Liver (tissue), 9 donors: ENCODE measurements around the gene MTHFD2L. TPM values are rescaled to one million over a fixed set of nuclear protein-coding genes. Genes with fewer than 3 reads are reported as not detected.

ENCODE experiments used
- DNase-seq: peaks from one replicate; pipeline ENCODE4 v3.0.0-alpha.2; 2017; ENCODE audit warnings: low spot score
- H3K27ac ChIP-seq, 2 donors: one replicate each; pipeline ENCODE4 v1.7.0; 2013; ENCODE audit warnings: inconsistent platforms in 2 of 2, low read length in 2 of 2, control low read depth in 1 of 2, low read depth in 1 of 2, mild to moderate bottlenecking in 1 of 2
- H3K27me3 ChIP-seq, 4 donors: one replicate each; pipeline versions ENCODE4 v1.6.1 to v1.7.0; 2013; ENCODE audit warnings: low read length in 3 of 4, inconsistent platforms in 1 of 4, mild to moderate bottlenecking in 1 of 4, moderate library complexity in 1 of 4; ENCODE audit not compliant: control insufficient read depth in 4 of 4, insufficient read depth in 4 of 4
- H3K36me3 ChIP-seq, 4 donors: one replicate each; pipeline versions ENCODE4 v1.6.1 to v1.7.0; 2013; ENCODE audit warnings: low read length in 3 of 4, mild to moderate bottlenecking in 3 of 4, low read depth in 1 of 4, moderate library complexity in 1 of 4; ENCODE audit not compliant: control insufficient read depth in 4 of 4, insufficient read depth in 3 of 4
- H3K4me1 ChIP-seq, 4 donors: one replicate each; pipeline versions ENCODE4 v1.6.1 to v1.7.0; 2013; ENCODE audit warnings: low read length in 3 of 4, mild to moderate bottlenecking in 3 of 4, moderate library complexity in 1 of 4; ENCODE audit not compliant: control insufficient read depth in 4 of 4, insufficient read depth in 4 of 4
- H3K4me3 ChIP-seq, 3 donors: one replicate each; pipeline versions ENCODE4 v1.6.1 to v1.7.0; 2013; ENCODE audit warnings: low read length in 3 of 3, control low read depth in 1 of 3, low read depth in 1 of 3, mild to moderate bottlenecking in 1 of 3
- H3K9ac ChIP-seq, 2 donors: one replicate each; pipeline ENCODE4 v1.7.0; 2013; ENCODE audit warnings: low read length in 2 of 2, mild to moderate bottlenecking in 2 of 2, moderate library complexity in 2 of 2, control low read depth in 1 of 2, low read depth in 1 of 2
- H3K9me3 ChIP-seq, 4 donors: one replicate each; pipeline versions ENCODE4 v1.6.1 to v1.7.0; 2013; ENCODE audit warnings: low read length in 3 of 4; ENCODE audit not compliant: control insufficient read depth in 4 of 4
- FOXA2 ChIP-seq: IDR thresholded peaks from 2 replicates; pipeline ENCODE4 v1.6.1; 2016; ENCODE audit warnings: antibody characterized with exemption
- GABPA ChIP-seq, 2 donors: IDR thresholded peaks in 1 of 2; conservative IDR thresholded peaks in 1 of 2; 2 replicates each; pipeline ENCODE4 v1.6.1; 2016; ENCODE audit warnings: antibody characterized with exemption in 2 of 2, mild to moderate bottlenecking in 1 of 2, moderate library complexity in 1 of 2
- HNF4A ChIP-seq, 2 donors: conservative IDR thresholded peaks; 2 replicates each; pipeline ENCODE4 v1.6.1; 2016; ENCODE audit warnings: antibody characterized with exemption in 2 of 2, mild to moderate bottlenecking in 2 of 2
- HNF4G ChIP-seq: IDR thresholded peaks from 2 replicates; pipeline ENCODE4 v1.6.1; 2016; ENCODE audit warnings: antibody characterized with exemption
- JUND ChIP-seq, 2 donors: IDR thresholded peaks; 2 replicates each; pipeline ENCODE4 v1.6.1; 2016; ENCODE audit warnings: antibody characterized with exemption in 2 of 2
- NR2F2 ChIP-seq: IDR thresholded peaks from 2 replicates; pipeline ENCODE4 v1.6.1; 2016; ENCODE audit warnings: antibody characterized with exemption
- RAD21 ChIP-seq, 2 donors: IDR thresholded peaks; 2 replicates each; pipeline ENCODE4 v1.6.1; 2016; ENCODE audit warnings: antibody characterized with exemption in 2 of 2, mild to moderate bottlenecking in 2 of 2
- RXRA ChIP-seq, 2 donors: IDR thresholded peaks; 2 replicates each; pipeline ENCODE4 v1.6.1; 2017 to 2018; ENCODE audit warnings: antibody characterized with exemption in 2 of 2, mild to moderate bottlenecking in 1 of 2
- TAF1 ChIP-seq: conservative IDR thresholded peaks from 2 replicates; pipeline ENCODE4 v1.6.1; 2016; ENCODE audit warnings: antibody characterized with exemption, mild to moderate bottlenecking
- WGBS: extraction: QIAGEN DNeasy Blood & Tissue Kit; methylation state at CpG from one replicate; pipeline ENCODE4 v1.1.7; 2013; 5-methylcytosine and 5-hydroxymethylcytosine counted together
- polyA plus RNA-seq, 2 donors: library from polyadenylated mRNA; stranded (reverse) in 1 of 2; unstranded in 1 of 2; fragments of 200-250 nt in 1 of 2; fragments of >200 nt in 1 of 2; fragmentation: Nextera tagmentation in 1 of 2; extraction: Ambion mirVana in 1 of 2; gene quantifications; one replicate each; pipeline versions ENCODE4 v1.2.1 to v1.2.3, GENCODE V29; 2013 to 2015
- total RNA-seq, 2 donors: library from RNA; depleted of rRNA; stranded (reverse); fragments of >200 nt; gene quantifications; one replicate each; pipeline ENCODE4 v1.2.3, GENCODE V29; 2014
- TF ChIP-seq, protein P1 (sequence below): fragments of 150-350 bp; IDR thresholded peaks from 2 replicates; pipeline ENCODE4 v1.5.1; 2017; ENCODE audit warnings: improper control_type of control experiment, low read depth, low read length; ENCODE audit not compliant: missing input control
- TF ChIP-seq, protein P2 (sequence below): IDR thresholded peaks from 2 replicates; pipeline ENCODE4 v1.6.1; 2016; ENCODE audit warnings: antibody characterized with exemption
- TF ChIP-seq, protein P3 (sequence below): IDR thresholded peaks from 2 replicates; pipeline ENCODE4 v1.6.1; 2016; ENCODE audit warnings: antibody characterized with exemption
- TF ChIP-seq, protein P4 (sequence below): IDR thresholded peaks from 2 replicates; pipeline ENCODE4 v1.6.1; 2016; ENCODE audit warnings: antibody characterized with exemption
- donor health status: healthy.
- donor health status: healthy.
- donor health status: healthy.
- donor health status: healthy.
- donor health status: healthy.

The MTHFD2L gene
- total and polyA plus RNA-seq, 4 donors, result 7.4 to 51.5 (median 31.1) TPM

DNA sequence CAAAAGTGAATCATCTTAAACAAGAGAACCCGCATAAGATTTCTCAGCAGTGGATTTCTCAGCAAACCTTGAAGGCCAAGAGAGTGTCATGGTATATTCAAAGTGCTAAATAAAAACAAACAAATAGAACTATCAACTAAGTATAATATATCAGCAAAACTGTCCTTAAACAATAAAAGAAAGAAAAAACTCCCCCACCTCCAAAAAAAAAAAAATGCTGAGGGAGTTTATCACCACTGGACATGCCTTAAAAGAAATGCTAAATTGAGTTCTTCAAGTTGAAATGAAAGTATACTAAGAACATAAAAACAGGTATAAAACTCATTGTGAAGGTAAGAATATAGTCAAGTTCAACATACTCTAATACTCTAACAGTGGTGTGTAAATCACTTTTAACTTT is 96.5 kb downstream of the MTHFD2L start (continued):
- TF ChIP-seq, protein P1, sequence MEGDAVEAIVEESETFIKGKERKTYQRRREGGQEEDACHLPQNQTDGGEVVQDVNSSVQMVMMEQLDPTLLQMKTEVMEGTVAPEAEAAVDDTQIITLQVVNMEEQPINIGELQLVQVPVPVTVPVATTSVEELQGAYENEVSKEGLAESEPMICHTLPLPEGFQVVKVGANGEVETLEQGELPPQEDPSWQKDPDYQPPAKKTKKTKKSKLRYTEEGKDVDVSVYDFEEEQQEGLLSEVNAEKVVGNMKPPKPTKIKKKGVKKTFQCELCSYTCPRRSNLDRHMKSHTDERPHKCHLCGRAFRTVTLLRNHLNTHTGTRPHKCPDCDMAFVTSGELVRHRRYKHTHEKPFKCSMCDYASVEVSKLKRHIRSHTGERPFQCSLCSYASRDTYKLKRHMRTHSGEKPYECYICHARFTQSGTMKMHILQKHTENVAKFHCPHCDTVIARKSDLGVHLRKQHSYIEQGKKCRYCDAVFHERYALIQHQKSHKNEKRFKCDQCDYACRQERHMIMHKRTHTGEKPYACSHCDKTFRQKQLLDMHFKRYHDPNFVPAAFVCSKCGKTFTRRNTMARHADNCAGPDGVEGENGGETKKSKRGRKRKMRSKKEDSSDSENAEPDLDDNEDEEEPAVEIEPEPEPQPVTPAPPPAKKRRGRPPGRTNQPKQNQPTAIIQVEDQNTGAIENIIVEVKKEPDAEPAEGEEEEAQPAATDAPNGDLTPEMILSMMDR, result no peak
- TF ChIP-seq RXRA (IDR thresholded peaks at IDR 0.05) (no peak), HNF4A (conservative IDR thresholded peaks at IDR 0.05) (no peak)
- TF ChIP-seq, protein P2, sequence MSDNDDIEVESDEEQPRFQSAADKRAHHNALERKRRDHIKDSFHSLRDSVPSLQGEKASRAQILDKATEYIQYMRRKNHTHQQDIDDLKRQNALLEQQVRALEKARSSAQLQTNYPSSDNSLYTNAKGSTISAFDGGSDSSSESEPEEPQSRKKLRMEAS, result no peak

DNA sequence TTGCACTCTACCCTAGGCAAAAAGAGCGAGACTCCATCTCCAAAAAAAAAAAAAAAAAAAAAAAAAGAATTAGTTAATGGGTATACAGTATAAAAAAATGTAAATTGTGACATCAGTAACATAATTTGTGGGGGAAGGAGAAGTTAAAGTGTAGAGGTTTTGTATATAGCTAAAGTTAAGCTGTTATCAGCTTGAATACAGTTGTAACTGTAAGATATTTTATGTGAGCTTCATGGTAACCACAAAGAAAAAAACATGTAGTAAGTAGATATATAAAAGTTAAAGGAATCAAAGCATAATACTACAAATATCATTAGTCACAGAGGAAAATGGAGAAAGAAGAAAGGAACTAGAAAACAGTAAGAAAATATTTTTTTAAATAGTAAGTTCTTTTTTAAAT is 97.2 kb downstream of the MTHFD2L start:
- Histone ChIP-seq H3K9ac (no peak overlapping the region), H3K4me1 (no peaks in the 10 kb centered on the region), H3K27ac (no peak overlapping the region), H3K4me3 (no peak overlapping the region), H3K36me3 (no peaks in the 10 kb centered on the region), H3K27me3 (no peaks in the 10 kb centered on the region), H3K9me3 (peaks cover 0 to 10% (median 5%) of the 10 kb centered on the region in 4 donors)
- 94% methylated on average over 1 of the region's 1 CpG for WGBS
- TF ChIP-seq, protein P3, sequence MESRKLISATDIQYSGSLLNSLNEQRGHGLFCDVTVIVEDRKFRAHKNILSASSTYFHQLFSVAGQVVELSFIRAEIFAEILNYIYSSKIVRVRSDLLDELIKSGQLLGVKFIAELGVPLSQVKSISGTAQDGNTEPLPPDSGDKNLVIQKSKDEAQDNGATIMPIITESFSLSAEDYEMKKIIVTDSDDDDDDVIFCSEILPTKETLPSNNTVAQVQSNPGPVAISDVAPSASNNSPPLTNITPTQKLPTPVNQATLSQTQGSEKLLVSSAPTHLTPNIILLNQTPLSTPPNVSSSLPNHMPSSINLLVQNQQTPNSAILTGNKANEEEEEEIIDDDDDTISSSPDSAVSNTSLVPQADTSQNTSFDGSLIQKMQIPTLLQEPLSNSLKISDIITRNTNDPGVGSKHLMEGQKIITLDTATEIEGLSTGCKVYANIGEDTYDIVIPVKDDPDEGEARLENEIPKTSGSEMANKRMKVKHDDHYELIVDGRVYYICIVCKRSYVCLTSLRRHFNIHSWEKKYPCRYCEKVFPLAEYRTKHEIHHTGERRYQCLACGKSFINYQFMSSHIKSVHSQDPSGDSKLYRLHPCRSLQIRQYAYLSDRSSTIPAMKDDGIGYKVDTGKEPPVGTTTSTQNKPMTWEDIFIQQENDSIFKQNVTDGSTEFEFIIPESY, result no peak
- TF ChIP-seq, protein P1, result no peak
- TF ChIP-seq TAF1, result no peak
- TF ChIP-seq HNF4G, result no peak
- DNase-seq, result no peak

DNA sequence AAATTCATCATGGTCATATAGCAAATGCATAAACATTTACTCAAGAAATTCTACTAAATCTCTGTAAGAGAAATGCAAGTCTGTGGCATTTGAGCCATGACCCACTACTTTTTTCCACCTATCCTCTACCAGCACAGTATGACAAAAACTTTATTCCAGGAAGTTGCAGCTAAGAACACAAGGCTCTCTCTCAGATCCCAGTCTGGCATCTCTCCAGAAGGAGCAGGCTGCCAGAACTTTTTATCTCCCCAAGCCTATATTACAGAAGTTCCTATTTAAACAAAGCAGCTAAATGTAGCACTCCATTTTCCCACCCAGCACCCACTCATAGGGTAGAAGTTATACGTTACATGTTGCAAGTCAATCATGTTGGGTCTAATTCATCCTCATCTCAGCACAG is 101.0 kb downstream of the MTHFD2L start:
- Histone ChIP-seq H3K36me3 (no peaks in the 10 kb centered on the region), H3K4me1 (no peaks in the 10 kb centered on the region), H3K9me3 (no peaks in the 10 kb centered on the region), H3K27ac (no peak overlapping the region), H3K9ac (no peak overlapping the region), H3K27me3 (no peaks in the 10 kb centered on the region), H3K4me3 (no peak overlapping the region)
- WGBS, result 80% methylated on average over 1 of the region's 1 CpG
- TF ChIP-seq RXRA (IDR thresholded peaks at IDR 0.05), result no peak
- TF ChIP-seq JUND (IDR thresholded peaks at IDR 0.05), result no peak
- no peak for TF ChIP-seq GABPA (IDR thresholded peaks at IDR 0.05 in 1 of 2, conservative IDR thresholded peaks at IDR 0.05 in 1 of 2)
- TF ChIP-seq, protein P2, result no peak
- TF ChIP-seq, protein P3, result no peak
- TF ChIP-seq HNF4A (conservative IDR thresholded peaks at IDR 0.05), result no peak
- no peak for TF ChIP-seq FOXA2
- no peak for TF ChIP-seq TAF1
- TF ChIP-seq NR2F2, result no peak
- TF ChIP-seq, protein P4, sequence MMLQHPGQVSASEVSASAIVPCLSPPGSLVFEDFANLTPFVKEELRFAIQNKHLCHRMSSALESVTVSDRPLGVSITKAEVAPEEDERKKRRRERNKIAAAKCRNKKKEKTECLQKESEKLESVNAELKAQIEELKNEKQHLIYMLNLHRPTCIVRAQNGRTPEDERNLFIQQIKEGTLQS, result no peak
- no peak for TF ChIP-seq RAD21 (IDR thresholded peaks at IDR 0.05)
- DNase-seq, result no peak
